Measurements from ENCODE around the gene VGLL4.

DNA sequence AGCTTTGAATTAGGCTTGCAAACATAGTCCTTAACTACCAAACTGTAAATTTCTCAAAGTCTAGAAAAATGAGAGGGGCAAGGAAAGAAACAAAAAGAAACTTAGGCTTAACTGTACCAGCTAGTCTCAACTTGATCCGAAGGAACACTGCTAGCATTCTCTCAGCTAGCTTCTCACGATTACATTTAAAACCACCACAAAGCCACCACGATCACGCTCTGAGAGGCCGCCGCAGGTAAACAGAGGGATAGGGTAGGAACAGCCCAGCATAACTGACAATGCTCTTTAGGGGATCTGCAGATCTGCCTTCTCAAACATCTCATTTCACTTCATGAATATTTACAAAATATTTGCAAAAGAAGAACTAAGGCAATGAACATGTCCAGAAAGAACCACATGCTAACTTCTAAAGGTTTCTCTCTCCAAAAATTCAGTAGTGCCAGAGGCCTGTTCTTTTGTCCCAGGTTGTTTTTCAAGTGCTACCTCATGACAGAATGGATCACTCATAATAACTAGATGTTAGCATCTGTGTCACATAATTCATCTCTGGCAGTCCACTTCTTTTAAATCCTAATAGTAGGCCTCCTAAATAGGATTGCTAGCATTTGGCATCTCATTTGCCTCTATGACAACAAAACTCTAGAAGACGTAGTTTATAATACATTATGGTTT, 18.9 kb downstream of the VGLL4 start:
- TF ChIP-seq, protein P1, sequence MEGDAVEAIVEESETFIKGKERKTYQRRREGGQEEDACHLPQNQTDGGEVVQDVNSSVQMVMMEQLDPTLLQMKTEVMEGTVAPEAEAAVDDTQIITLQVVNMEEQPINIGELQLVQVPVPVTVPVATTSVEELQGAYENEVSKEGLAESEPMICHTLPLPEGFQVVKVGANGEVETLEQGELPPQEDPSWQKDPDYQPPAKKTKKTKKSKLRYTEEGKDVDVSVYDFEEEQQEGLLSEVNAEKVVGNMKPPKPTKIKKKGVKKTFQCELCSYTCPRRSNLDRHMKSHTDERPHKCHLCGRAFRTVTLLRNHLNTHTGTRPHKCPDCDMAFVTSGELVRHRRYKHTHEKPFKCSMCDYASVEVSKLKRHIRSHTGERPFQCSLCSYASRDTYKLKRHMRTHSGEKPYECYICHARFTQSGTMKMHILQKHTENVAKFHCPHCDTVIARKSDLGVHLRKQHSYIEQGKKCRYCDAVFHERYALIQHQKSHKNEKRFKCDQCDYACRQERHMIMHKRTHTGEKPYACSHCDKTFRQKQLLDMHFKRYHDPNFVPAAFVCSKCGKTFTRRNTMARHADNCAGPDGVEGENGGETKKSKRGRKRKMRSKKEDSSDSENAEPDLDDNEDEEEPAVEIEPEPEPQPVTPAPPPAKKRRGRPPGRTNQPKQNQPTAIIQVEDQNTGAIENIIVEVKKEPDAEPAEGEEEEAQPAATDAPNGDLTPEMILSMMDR (IDR thresholded peaks at IDR 0.05), result no peak
- no peak for TF ChIP-seq POLR2A (IDR thresholded peaks at IDR 0.05)
